Measurements from ENCODE around the gene SURF2.

SURF2 gene

DNA sequence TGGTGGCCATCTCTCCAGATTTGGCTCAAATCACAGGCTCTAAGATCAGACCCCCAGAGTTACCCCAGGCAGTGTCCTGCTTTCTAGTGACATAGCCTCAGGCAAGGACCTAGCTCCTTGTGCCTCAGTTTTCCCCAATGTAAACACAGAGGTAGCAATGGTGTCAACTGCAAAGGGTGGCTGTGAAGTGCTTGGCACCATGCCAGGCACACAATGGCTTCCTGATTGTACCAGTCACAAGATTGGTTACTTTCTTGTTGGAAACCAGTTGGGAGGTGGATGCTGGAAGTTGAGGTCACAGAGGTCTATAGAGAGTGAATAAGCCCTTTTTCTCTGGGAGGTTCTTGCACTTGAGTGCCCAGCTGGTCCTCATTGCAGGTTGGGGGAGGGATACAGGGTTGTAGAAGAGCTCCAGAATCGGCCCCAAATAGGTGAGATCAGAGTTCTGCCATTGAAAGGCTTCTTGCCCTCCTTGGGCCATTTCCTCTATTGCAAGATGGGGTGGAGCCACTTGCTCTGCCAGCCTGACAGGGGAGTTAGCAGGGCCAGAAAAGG lies 22.1 kb downstream of the SURF2 start:
- no peak overlapping the region for H3K27ac Mint-ChIP-seq
- H3K4me1 Mint-ChIP-seq: peaks cover 8% of the 10 kb centered on the region
- peaks cover 6% of the 10 kb centered on the region for H3K36me3 Mint-ChIP-seq (ENCODE audit: low read depth)
- H3K4me3 Mint-ChIP-seq: peak overlapping the region; percentile 32 to 78 (median 74)
- H3K27me3 Mint-ChIP-seq (ENCODE audit: low read depth): no peaks in the 10 kb centered on the region
- no peak for TF ChIP-seq CTCF (IDR thresholded peaks at IDR 0.05; ENCODE audit: unreplicated experiment in 3 of 3)
- no peaks in the 10 kb centered on the region for H3K9me3 Mint-ChIP-seq

DNA sequence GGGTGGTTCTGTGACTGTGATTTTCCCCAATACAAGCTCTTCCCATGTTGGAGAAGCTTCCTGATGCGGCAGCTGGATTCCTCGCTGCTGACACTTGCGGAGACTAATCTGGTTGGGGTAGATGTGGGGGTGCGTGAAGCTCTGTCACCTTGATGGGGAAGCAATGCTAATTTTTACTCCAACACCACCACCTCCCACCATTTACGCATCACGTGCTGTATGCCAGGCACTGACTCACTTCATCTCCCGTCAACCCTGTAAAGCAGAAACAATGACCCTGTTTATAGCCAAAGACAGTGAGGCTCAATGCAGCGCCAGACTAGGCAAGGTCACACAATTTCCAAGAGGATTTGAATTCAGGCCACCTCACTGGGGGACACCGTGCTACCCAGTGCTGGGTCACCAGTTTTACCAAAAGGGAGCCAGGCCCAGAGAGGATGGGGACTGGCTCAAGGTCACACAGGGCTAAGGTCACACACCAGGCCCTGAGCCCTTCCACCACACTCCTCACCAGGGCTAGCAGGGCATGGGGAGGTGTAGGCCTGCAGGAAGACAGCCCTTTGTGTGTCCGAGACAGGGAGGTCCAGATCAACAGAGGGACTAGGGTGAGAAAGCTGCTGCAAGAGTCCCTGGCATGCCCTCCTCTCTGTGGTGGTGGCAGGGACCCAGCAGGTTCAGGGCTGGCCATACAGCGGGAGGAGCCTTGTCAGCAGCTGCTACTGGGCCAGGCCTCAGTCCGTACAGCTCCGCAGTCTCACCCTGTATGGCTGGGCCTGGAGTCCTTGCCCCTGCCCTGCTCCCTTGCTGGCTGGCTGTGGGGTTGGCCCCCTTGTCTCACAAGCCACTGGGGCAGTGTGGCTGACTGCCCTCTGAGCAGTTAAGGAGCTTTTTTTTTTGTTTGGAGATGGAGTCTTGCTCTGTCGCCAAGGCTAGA lies 23.1 kb downstream of the SURF2 start:
- H3K27ac Mint-ChIP-seq: no peak overlapping the region
- H3K4me1 Mint-ChIP-seq: peaks cover 8% of the 10 kb centered on the region
- peaks cover 6% of the 10 kb centered on the region for H3K36me3 Mint-ChIP-seq (ENCODE audit: low read depth)
- H3K9me3 Mint-ChIP-seq: no peaks in the 10 kb centered on the region
- H3K4me3 Mint-ChIP-seq: peak overlapping the region in 2 of 3 experiments; percentile 40 to 58
- H3K27me3 Mint-ChIP-seq (ENCODE audit: low read depth): no peaks in the 10 kb centered on the region
- TF ChIP-seq CTCF (IDR thresholded peaks at IDR 0.05; ENCODE audit: unreplicated experiment in 3 of 3): no peak

GRCh38 chr9:133380734-133381133 lies 24.4 kb downstream of the SURF2 start:
- Mint-ChIP-seq H3K36me3 (ENCODE audit: low read depth) (no peaks in the 10 kb centered on the region), H3K27ac (no peak overlapping the region), H3K9me3 (no peaks in the 10 kb centered on the region), H3K27me3 (ENCODE audit: low read depth) (no peaks in the 10 kb centered on the region), H3K4me3 (peak overlapping the region in 1 of 3 experiments; percentile 35), H3K4me1 (no peaks in the 10 kb centered on the region)
- TF ChIP-seq CTCF (IDR thresholded peaks at IDR 0.05; ENCODE audit: unreplicated experiment in 3 of 3): no peak

- Mint-ChIP-seq H3K27me3 (ENCODE audit: low read depth) (no peaks in the 10 kb centered on the region), H3K27ac (no peak overlapping the region), H3K9me3 (no peaks in the 10 kb centered on the region), H3K4me1 (no peaks in the 10 kb centered on the region), H3K36me3 (ENCODE audit: low read depth) (no peaks in the 10 kb centered on the region), H3K4me3 (no peak overlapping the region)
- no peak for TF ChIP-seq CTCF (IDR thresholded peaks at IDR 0.05; ENCODE audit: unreplicated experiment in 3 of 3)
Measured at GRCh38 chr9:133382507-133383141, 26.3 kb downstream of the SURF2 start.

DNA sequence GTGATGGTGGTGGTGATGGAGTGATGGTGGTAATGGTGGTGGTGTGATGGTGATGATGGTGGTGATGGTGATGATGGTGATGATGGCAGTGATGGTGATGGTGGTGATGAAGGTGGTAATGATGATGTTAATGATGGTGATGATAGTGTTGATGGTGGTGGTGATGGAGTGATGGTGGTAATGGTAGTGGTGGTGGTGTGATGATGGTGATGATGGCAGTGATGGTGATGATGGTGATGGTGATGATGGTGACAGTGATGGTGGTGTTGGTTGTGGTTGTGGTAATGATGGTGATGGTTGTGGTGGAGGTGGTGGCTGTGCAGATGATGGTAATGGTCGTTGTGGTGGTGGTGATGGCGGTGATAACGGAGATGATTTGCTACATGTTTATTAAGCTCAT lies 27.1 kb downstream of the SURF2 start:
- no peak overlapping the region for H3K27ac Mint-ChIP-seq
- H3K36me3 Mint-ChIP-seq (ENCODE audit: low read depth): no peaks in the 10 kb centered on the region
- no peak for TF ChIP-seq CTCF (IDR thresholded peaks at IDR 0.05; ENCODE audit: unreplicated experiment in 3 of 3)
- no peaks in the 10 kb centered on the region for H3K27me3 Mint-ChIP-seq (ENCODE audit: low read depth)
- no peak overlapping the region for H3K4me3 Mint-ChIP-seq
- H3K9me3 Mint-ChIP-seq: no peaks in the 10 kb centered on the region
- no peaks in the 10 kb centered on the region for H3K4me1 Mint-ChIP-seq

Data from nephron (organoid).